ENCODE data around the gene MICAL2. TPM values are rescaled to one million over a fixed set of nuclear protein-coding genes. Genes with fewer than 3 reads are reported as not detected.

The MICAL2 gene
- 1.1 and 1.4 TPM in 2 replicates for total RNA-seq (2016; rRNA removed; fragmentation: Illumina TruSeq; extraction: Trizol)
- 0.18 and 0.51 TPM in 2 replicates for total RNA-seq (2016; cell fraction: cytosol; rRNA removed; fragmentation: Illumina TruSeq; extraction: Trizol; ENCODE audit: low read depth)
- 1.1 and 1.7 TPM in 2 replicates for total RNA-seq (2016; cell fraction: insoluble cytoplasmic fraction; rRNA removed; fragmentation: Illumina TruSeq; extraction: Trizol)
- total RNA-seq (2016; cell fraction: membrane; rRNA removed; fragmentation: Illumina TruSeq; extraction: Trizol) = 1.1 and 1.3 TPM in 2 replicates
- total RNA-seq (2016; cell fraction: nucleus; rRNA removed; fragmentation: Illumina TruSeq; extraction: Trizol) = 1.6 and 3.7 TPM in 2 replicates
- polyA plus RNA-seq (2011; rRNA removed) = 0.59 and 0.78 TPM in 2 replicates
- 0.46 and 0.50 TPM in 2 replicates for polyA plus RNA-seq (2011; cell fraction: cytosol; rRNA removed)
- polyA plus RNA-seq (2011; cell fraction: nucleus; rRNA removed) = 0.61 and 0.97 TPM in 2 replicates
- 0.48 and 1.6 TPM in 2 replicates for polyA plus RNA-seq (2012)
- polyA plus RNA-seq (2016; cell fraction: cytosol; fragmentation: Illumina TruSeq; extraction: Trizol; ENCODE audit: low read depth) = 0.29 and 0.53 TPM in 2 replicates
- polyA plus RNA-seq (2016; cell fraction: insoluble cytoplasmic fraction; fragmentation: Illumina TruSeq; extraction: Trizol; ENCODE audit: low read depth) = 0.73 and 1.3 TPM in 2 replicates
- polyA plus RNA-seq (2016; cell fraction: membrane; fragmentation: Illumina TruSeq; extraction: Trizol; ENCODE audit: low read depth) = 0.34 and 0.39 TPM in 2 replicates
- polyA plus RNA-seq (2016; cell fraction: nucleus; fragmentation: Illumina TruSeq; extraction: Trizol; ENCODE audit: insufficient read depth, low read depth) = 1.2 and 2.1 TPM in 2 replicates
- 1.6 and 8.6 TPM in 2 replicates for polyA minus RNA-seq (2011; rRNA and poly(A)+ RNA removed; ENCODE audit: low replicate concordance)
- polyA minus RNA-seq (2011; cell fraction: cytosol; rRNA and poly(A)+ RNA removed) = 0.70 and 2.7 TPM in 2 replicates
- polyA minus RNA-seq (2011; cell fraction: nucleus; rRNA and poly(A)+ RNA removed) = 2.4 and 3.5 TPM in 2 replicates
- Bru-seq, nascent RNA = percentile 30 among the genes with signal in this experiment
- percentile 28 among the genes with signal in this experiment for BruChase-seq, experiment 1, labeled RNA remaining after a 6-hour chase
- percentile 28 among the genes with signal in this experiment for BruChase-seq, experiment 2, labeled RNA remaining after a 2-hour chase
- long read RNA-seq, experiment 1 = 0 reads
- long read RNA-seq, experiment 2, partial matches to known transcripts = 1 of 4 reads
- long read RNA-seq, experiment 2, other reads (novel, unspliced or antisense) = 3 of 4 reads

DNA sequence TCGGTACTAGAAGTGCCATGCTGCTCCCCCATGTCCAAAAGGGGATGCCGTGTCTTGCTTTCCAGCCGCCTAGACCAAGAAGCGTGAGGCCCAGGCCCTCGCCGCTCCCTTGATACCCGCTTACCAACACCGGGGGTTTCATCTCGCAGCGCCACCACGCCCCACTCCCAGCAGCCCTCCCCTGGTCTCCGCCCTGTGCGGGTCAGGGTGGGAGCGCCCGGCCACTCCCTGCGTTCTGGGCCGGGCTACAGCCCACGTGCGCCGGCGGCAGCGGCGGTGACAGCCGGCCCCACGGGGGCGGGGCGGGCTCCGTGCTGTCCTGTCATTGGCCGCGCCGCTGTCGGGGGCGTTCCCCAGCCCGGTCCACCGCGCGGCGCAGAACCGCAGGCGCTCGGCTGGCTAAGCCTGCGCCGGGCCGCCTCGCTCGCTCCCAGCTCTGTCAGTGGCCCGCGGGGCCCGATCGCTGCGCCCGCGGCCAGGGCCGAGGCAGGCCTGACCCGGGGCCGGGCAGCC, at the start of gene MICAL2:
Gene MICAL2, plus strand, starts transcription at position 390 of the 513 bp plus-strand sequence. CDS start 51,566 bp downstream, outside the sequence.
- WGBS (ENCODE audit: low lambda C conversion rate) = no CpG with 5 or more reads among the region's 56 CpGs
- no peak within 1 kb of the TSS for H2AFZ ChIP-seq (ENCODE audit: low read length)
- H3K4me3 ChIP-seq (replicated peaks in 1 of 3; ENCODE audit: insufficient read depth in 1 of 3, low read depth in 2 of 3, low read length in 3 of 3) = peak within 1 kb of the TSS; percentile 43 to 59 (median 55)
- ChIA-PET POLR2A (interaction anchor here (1.1 kb wide), 1 partner anchor 43 kb away, joined by 3 read pairs; no protein-coding TSS in a partner anchor), CTCF (ENCODE audit: low intra/inter-chr PET ratio, low total read pairs) (interaction anchor here (1.3 kb wide), 1 partner anchor 126 kb away, joined by 3 read pairs; no protein-coding TSS in a partner anchor)
- no peaks in the 10 kb centered on the region for H3K9me3 ChIP-seq (ENCODE audit: low read length)
- peak; percentile 64 for DNase-seq (ENCODE audit: low spot score)
- peaks cover 33% of the 10 kb centered on the region for H3K4me1 ChIP-seq (ENCODE audit: insufficient read depth, low read length)
- in situ Hi-C loops (cut with HindIII; ENCODE audit: extremely low pct_ligation_motif_present, low pct_unique_long_range_greater_than_20kb) = loop anchor here (10.0 kb wide), 1 partner anchor 125 kb away; no protein-coding TSS in a partner anchor
- H3K79me2 ChIP-seq (ENCODE audit: insufficient read depth, low read length) = no peaks in the 10 kb centered on the region
- H3K36me3 ChIP-seq (replicated peaks in 1 of 2; ENCODE audit: control insufficient read depth in 1 of 2, insufficient read depth in 2 of 2, low read length in 2 of 2) = no peaks in the 10 kb centered on the region
- FAIRE-seq = no peak
- no peaks in the 10 kb centered on the region for H4K20me1 ChIP-seq (ENCODE audit: insufficient read depth, low read length)
- ATAC-seq = peak; percentile 98
- H3K27me3 ChIP-seq (ENCODE audit: control insufficient read depth in 1 of 2, insufficient read depth in 2 of 2, low read length in 2 of 2) = peaks cover 0 to 3% of the 10 kb centered on the region in 2 experiments; a peak in 2 of 5 replicates
- no peak within 1 kb of the TSS for H3K27ac ChIP-seq (ENCODE audit: extremely low read length, insufficient read depth, low read length)
- no TSS peak for BruUV-seq (replicated peaks)
- intact Hi-C loops (cut with micrococcal nuclease; ENCODE audit: unreplicated experiment) = loop anchor here (10.0 kb wide), 1 partner anchor 55 kb away; no protein-coding TSS in a partner anchor
- peak within 1 kb of the TSS; percentile 76 for H3K4me2 ChIP-seq (ENCODE audit: low read depth, low read length)
- H3K9ac ChIP-seq (ENCODE audit: insufficient read depth, low read depth, low read length) = no peak within 1 kb of the TSS
- 0 out of 2 replicates have a peak, but pooled peaks have one; percentile 34 for TF ChIP-seq NFKB2 (CRISPR knock-in tag; IDR thresholded peaks at IDR 0.05; ENCODE audit: borderline replicate concordance)
- no peak for TF ChIP-seq ZNF430 (CRISPR knock-in tag; IDR thresholded peaks at IDR 0.05)
- no peak for TF ChIP-seq ZNF775 (CRISPR knock-in tag; IDR thresholded peaks at IDR 0.05; ENCODE audit: borderline replicate concordance)
- no peak for TF ChIP-seq PCBP1 (IDR thresholded peaks at IDR 0.05; ENCODE audit: borderline replicate concordance, low read depth, low read length)
- no peak for TF ChIP-seq ZBTB44 (CRISPR knock-in tag; IDR thresholded peaks at IDR 0.05)
- no peak for TF ChIP-seq ELF1 (CRISPR knock-in tag; IDR thresholded peaks at IDR 0.05)
- TF ChIP-seq ZNF18 (CRISPR knock-in tag; IDR thresholded peaks at IDR 0.05; ENCODE audit: insufficient replicate concordance) = no peak
- TF ChIP-seq REPIN1 (CRISPR knock-in tag; IDR thresholded peaks at IDR 0.05; ENCODE audit: borderline replicate concordance, low read depth) = no peak
- TF ChIP-seq ZNF580 (CRISPR knock-in tag; IDR thresholded peaks at IDR 0.05; ENCODE audit: borderline replicate concordance, low read depth) = no peak
- TF ChIP-seq CHCHD3 (CRISPR knock-in tag; IDR thresholded peaks at IDR 0.05) = no peak
- no peak for TF ChIP-seq E2F2 (CRISPR knock-in tag; IDR thresholded peaks at IDR 0.05; ENCODE audit: borderline replicate concordance)
- TF ChIP-seq TFAP4 (IDR thresholded peaks at IDR 0.05; ENCODE audit: borderline replicate concordance, low read depth) = no peak
